NOMO-1 treated with dmso at 0.1 percent for 144 hours (cell line): Measurements from ENCODE around the gene ZNF169.
"Not testable (repeated sequence)": the region's sequence is repeated elsewhere in the genome, so short reads cannot be mapped to it uniquely, and the experiment has no call there.

Experiments
- DNase-seq: peaks from one replicate; lab custom pipeline; 2025; ENCODE audit not compliant: unreplicated experiment; lab: John Stamatoyannopoulos, UW

ZNF169 gene

GRCh38 chr9:94286116-94286515 lies 27.0 kb downstream of the ZNF169 start:
- DNase-seq: no peak

GRCh38 chr9:94287877-94288513 lies 28.9 kb downstream of the ZNF169 start:
- DNase-seq: no peak

DNA sequence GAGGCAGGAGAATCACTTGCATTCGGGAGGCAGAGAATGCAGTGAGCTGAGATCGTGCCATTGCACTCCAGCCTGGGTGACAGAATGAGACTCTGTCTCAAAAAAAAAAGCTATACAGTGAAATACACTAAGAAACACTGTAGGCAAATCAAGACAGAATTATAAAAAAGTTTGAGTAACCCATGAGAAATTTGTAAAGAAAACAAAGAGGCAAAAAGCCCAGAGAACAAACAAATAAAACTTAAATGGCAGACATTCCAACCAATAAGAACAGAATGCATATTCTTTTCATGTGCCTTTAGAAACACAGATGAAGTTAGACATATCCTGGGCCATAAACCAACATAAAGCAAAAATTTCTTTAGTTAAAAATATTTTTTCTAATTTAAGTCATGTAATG lies 30.6 kb downstream of the ZNF169 start:
- no peak for DNase-seq

DNA sequence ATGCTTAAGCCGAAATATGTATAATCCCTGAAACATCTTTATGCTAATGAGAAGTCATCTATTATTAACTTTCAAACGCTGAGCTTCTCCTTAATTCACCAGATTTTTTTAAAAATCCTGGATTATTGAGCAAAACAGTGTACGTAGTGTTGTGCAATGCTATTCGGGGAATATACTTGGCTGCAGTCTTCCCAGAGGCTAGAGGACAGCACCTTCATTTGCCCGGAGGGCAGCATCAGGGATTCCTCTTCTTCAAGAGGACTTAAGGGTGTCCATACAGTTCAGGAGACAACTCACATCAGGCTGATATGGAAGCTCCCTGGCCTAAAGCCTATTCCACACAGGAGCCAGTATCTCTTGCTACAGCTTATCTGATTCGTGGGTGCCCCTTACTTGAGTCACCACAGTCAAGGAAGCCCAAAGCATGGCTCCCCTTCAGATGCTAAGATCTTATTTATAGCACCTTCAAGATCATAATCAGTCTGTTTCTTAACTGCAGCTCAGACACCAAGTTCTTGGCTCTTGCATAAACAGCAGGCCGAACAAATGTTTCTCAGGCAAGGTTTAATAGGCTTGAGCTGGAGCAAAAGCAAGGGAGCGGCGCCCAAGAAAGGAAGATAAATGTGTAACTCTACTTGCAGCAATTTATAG lies 40.0 kb downstream of the ZNF169 start:
- DNase-seq: no peak

DNA sequence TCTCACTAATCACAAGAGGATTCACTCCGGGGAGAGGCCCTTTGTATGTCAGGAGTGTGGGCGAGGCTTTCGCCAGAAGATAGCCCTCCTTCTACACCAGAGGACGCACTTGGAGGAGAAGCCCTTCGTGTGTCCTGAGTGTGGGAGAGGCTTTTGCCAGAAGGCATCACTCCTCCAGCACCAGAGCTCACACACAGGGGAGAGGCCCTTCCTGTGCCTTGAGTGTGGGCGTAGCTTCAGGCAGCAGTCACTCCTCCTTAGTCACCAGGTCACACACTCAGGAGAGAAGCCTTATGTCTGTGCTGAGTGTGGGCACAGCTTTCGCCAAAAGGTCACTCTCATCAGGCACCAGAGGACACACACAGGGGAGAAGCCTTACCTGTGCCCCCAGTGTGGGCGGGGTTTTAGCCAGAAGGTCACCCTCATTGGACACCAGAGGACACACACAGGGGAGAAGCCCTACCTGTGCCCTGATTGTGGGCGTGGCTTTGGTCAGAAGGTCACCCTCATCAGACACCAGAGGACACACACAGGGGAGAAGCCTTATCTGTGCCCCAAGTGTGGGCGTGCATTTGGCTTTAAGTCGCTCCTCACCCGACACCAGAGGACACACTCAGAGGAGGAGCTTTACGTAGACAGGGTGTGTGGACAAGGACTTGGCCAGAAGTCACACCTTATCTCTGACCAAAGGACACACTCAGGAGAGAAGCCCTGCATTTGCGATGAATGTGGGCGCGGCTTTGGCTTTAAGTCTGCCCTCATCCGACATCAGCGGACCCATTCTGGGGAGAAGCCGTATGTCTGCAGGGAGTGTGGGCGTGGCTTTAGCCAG lies 41.6 kb downstream of the ZNF169 start:
- no peak for DNase-seq

- no peak for DNase-seq
Measured at GRCh38 chr9:94301583-94301982, 42.5 kb downstream of the ZNF169 start.

DNA sequence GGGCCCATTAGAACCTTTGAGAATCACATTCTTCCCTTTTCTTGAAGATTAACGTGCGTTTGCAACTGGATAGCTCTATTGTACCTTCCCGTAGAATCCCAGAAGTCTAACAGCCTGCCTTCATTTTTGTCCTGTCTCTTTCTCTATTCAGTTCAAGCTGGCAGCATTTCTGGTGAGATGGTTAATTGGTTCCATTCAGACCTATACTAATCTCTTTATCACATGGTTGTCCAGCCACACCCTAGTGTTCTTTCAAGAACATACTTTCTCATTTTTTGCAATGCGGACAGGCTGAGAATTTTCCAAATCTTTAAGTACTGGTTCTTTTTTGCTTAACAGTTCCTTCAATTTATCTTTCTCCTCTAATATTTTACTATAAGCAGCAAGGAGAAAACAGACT lies 43.3 kb downstream of the ZNF169 start:
- no peak for DNase-seq

DNA sequence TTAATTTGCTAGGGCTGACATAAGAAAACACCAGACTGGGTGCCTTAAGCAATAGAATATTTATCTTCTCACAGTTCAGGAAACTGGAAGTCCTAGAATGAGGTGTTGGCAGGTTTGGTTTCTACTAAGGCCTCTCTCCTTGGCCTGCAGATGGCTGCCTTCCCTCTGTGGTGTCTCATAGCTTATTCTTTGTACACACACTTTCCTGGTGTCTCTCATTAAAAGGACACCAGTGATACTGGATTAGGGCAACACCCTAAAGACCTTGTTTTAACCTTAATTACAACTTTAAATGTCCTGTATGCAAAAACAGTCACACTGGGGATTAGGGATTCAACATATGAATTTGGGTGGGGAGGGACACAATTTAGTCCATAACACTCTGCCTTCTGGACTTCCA lies 44.2 kb downstream of the ZNF169 start:
- no peak for DNase-seq

GRCh38 chr9:94315034-94315984 lies 56.2 kb downstream of the ZNF169 start:
- DNase-seq: not testable (repeated sequence)

DNA sequence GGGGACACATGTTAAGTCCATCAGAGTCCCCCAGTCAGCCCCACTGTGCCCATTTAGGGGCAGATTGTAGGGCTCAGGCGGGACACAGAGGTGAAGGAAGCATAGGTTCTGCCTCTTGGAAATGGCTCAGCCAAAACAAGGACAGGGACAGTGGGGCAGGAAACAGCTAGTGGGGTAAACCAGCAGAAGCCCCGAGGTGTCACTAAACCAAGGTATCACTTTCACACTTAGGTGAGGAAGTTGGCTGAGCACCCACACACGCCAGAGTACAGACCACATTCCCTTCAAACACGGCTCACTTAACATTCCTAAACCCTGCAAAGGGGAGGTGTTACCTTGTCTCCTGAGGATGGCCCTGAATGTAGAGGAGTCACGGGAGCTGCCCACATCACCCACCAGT lies 57.1 kb downstream of the ZNF169 start:
- not testable (repeated sequence) for DNase-seq

- not testable (repeated sequence) for DNase-seq
Measured at GRCh38 chr9:94317949-94318657, 59.0 kb downstream of the ZNF169 start.

DNA sequence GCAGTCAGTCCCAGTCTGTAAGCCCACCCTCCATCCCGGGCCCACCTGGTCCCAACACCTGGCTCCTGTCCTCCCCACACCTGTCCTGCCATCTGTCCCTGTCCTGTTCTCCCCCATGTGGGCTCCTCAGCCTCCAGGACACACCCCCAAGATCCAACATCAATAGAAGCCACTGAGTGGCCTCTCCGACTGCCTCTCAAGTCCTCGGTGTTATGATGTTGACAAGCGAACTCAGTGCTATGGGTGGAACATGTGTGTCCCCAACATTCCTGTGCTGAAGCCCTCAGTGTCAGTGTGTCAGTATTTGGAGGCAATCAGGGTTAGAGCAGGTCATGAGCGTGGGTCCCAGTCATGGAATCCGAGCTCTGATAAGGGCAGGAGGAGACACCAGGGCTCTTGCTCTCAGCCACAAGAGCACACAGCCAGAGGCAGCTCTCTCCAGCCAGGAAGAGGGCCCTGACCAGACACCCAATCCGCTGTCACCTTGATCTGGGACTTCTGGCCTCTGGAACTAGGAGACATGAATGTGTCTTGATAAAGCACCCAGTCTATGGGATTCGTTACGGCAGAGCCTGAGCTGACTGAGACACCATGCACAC lies 63.3 kb downstream of the ZNF169 start:
- not testable (repeated sequence) for DNase-seq

DNA sequence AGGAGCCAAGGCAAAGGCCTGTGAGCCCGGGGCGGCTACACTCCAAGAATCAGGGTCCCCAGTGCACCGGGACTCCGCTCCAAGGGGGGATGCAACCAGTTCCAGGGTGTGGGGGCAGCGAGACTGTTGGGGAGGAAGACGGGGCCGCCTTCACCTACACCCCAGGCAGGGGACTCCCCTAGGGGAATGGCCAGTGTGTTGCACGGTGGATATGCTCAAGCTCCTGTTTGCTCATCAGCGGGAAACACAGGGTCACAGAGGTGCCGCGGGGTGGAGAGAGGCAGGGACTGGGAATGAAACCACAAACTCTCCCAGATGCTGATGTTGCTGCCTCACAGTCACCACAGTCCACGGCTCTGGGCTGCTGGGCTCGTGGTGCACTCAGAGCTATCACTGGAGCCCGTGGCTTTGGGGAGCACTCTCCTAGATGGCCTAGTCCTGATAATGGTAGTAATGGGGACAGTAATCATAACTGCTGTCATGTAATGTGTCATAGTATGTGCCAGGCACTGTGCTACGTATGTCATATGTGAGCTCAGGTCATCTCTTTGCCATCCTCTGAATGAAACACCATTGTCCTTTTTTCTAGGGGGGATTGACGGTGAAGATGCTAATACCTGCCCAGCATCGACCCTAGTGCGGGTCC lies 64.2 kb downstream of the ZNF169 start:
- not testable (repeated sequence) for DNase-seq

DNA sequence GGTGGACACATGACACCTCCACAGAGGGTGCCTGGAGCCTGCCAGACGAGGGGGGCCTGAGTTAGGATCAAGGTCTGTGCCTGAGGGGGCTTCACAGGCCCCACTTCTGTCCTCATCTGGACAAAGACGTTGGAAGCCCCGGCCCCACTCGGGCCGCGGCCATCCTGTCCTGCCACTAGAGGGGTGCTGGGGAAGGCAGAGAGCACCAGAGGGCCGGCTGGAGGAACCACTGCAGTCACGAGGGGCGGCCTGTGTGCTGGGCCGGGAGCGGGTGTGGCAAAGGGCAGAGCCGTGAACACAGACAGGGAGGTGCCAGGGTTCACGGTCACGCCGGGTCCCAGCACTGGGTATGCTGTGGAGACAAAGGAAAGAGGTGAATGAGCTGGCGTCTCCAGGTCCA lies 66.5 kb downstream of the ZNF169 start:
- not testable (repeated sequence) for DNase-seq

- not testable (repeated sequence) for DNase-seq
Measured at GRCh38 chr9:94328544-94328943, 69.4 kb downstream of the ZNF169 start, which contains the start of gene NUTM2F. TSS of gene NUTM2F (minus strand) at chr9:94328644. CDS start at chr9:94328623, 21 bp downstream.

- DNase-seq: not testable (repeated sequence)
Measured at GRCh38 chr9:94336445-94336844, 77.3 kb downstream of the ZNF169 start.

DNA sequence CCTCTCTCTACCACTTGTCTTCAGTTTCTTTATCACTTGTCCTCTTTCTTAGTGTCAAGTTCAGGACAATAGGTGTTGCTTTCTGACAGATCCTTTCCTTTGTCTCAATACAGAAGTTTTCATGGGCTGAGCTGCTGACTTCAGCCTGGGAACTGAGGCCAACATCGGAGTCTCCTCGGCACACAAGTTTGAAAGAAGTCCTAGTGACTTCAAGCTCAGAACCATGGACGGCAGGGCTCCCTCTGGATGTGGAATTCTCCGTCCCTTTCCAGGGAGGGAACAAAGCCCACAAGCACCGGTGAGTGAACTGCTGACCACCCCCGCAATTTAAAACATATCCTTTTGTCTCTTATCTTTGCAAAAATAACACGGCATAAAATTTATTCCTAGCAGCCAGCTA lies 79.6 kb downstream of the ZNF169 start:
- DNase-seq: not testable (repeated sequence)

DNA sequence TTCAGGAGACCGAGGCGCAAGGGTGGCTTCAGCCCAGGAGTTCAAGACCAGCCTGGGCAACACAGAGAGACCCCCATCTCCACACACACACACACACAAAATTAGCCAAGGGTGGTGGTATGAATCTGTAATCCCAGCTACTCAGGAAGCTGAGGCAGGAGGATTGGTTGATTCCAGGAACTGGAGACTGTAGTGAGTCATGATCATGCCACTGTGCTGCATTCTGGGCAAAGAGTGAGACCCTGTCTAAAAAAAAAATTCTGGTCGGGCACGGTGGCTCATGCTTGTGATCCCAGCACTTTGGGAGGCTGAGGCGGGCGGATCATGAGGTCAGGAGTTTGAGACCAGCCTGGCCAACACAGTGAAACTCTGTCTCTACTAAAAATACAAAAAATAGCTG lies 80.6 kb downstream of the ZNF169 start:
- DNase-seq: not testable (repeated sequence)

GRCh38 chr9:94340750-94341149 lies 81.7 kb downstream of the ZNF169 start:
- DNase-seq: not testable (repeated sequence)
